ENCODE measurements around the gene MRS2. TPM values are rescaled to one million over a fixed set of nuclear protein-coding genes. Genes with fewer than 3 reads are reported as not detected.

MRS2 gene
- total RNA-seq, 1 experiment from 2014 or later: 85.8 TPM

GRCh38 chr6:24429146-24429545 lies 26.4 kb downstream of the MRS2 start:
- H2BK20ac ChIP-seq (ENCODE audit: low read depth, low read length, poor library complexity, severe bottlenecking): no peak overlapping the region
- no peaks in the 10 kb centered on the region for H3K79me1 ChIP-seq (ENCODE audit: insufficient read depth, low read depth, low read length, poor library complexity, severe bottlenecking)
- no peaks in the 10 kb centered on the region for H3K4me1 ChIP-seq (ENCODE audit: insufficient read depth, low read length)
- no peaks in the 10 kb centered on the region for H3K27me3 ChIP-seq (ENCODE audit: insufficient read depth, low read length)
- H2BK120ac ChIP-seq (ENCODE audit: low read depth, low read length, poor library complexity, severe bottlenecking): no peak overlapping the region
- H4K20me1 ChIP-seq (ENCODE audit: control insufficient read depth, insufficient read depth, insufficient read length): peaks cover 2% of the 10 kb centered on the region
- Mint-ChIP-seq H3K27ac (no peak overlapping the region), H3K27me3 (ENCODE audit: low read depth) (no peaks in the 10 kb centered on the region), H3K4me1 (no peaks in the 10 kb centered on the region), H3K36me3 (ENCODE audit: insufficient read depth in 1 of 3, low read depth in 3 of 3) (peaks cover 2 to 29% (median 22%) of the 10 kb centered on the region in 3 experiments; a peak in 6 of 7 replicates), H3K9me3 (peaks cover 0 to 3% of the 10 kb centered on the region in 2 experiments; a peak in 1 of 5 replicates), H3K4me3 (no peak overlapping the region)
- H3K14ac ChIP-seq (ENCODE audit: insufficient read depth, low read length): no peak overlapping the region
- DNase-seq: no peak
- H2AFZ ChIP-seq (ENCODE audit: low read length): no peak overlapping the region
- H3K18ac ChIP-seq (ENCODE audit: insufficient read length, low read depth, low read length): no peak overlapping the region
- H2BK12ac ChIP-seq (ENCODE audit: insufficient read length, low read depth, low read length): no peak overlapping the region
- TF ChIP-seq CTCF (conservative IDR thresholded peaks at IDR 0.05): no peak
- no peak overlapping the region for H3K27ac ChIP-seq (ENCODE audit: insufficient read length, low read depth, low read length)
- H2BK15ac ChIP-seq (ENCODE audit: low read depth, low read length): no peak overlapping the region
- no peak overlapping the region for H3K4ac ChIP-seq (ENCODE audit: low read depth, low read length)
- no peak overlapping the region for H2AK5ac ChIP-seq (ENCODE audit: insufficient read length, low read length)
- H3K79me2 ChIP-seq (ENCODE audit: insufficient read depth, low read length): no peaks in the 10 kb centered on the region
- no CpG with 5 or more reads among the region's 3 CpGs for WGBS (ENCODE audit: extremely low coverage, insufficient read length, low lambda C conversion rate)
- H2BK5ac ChIP-seq (ENCODE audit: insufficient read length, low read length): no peak overlapping the region
- H3K9me3 ChIP-seq (ENCODE audit: control insufficient read depth, low read depth, low read length): no peaks in the 10 kb centered on the region
- no peak overlapping the region for H4K5ac ChIP-seq (ENCODE audit: insufficient read length, low read depth, low read length)
- no peak overlapping the region for H4K91ac ChIP-seq (ENCODE audit: insufficient read length, low read depth, low read length)
- no peak overlapping the region for H3K4me2 ChIP-seq (ENCODE audit: insufficient read depth, insufficient read length, low read length)
- H3K9ac ChIP-seq (ENCODE audit: extremely low read depth, insufficient read length, low read length): no peak overlapping the region
- no peak overlapping the region for H3K56ac ChIP-seq (ENCODE audit: insufficient read length, low read depth, low read length)
- H3T11ph ChIP-seq (ENCODE audit: low read length): no peak overlapping the region
- H4K8ac ChIP-seq (replicated peaks; ENCODE audit: insufficient read length, low read depth, low read length): no peak overlapping the region
- H3K23me2 ChIP-seq (ENCODE audit: insufficient read length, low read depth, low read length, poor library complexity, severe bottlenecking): no peaks in the 10 kb centered on the region
- H3K23ac ChIP-seq (ENCODE audit: insufficient read length, low read depth, low read length): no peak overlapping the region

Measured in H9 (cell line).